Nephron (organoid): Measurements from ENCODE around the gene IL37.

Source experiments
- H3K27ac Mint-ChIP-seq, 3 experiments: 2 replicates each; pipeline ENCODE4 v1.8.0; 2020; ENCODE audit warnings: mixed read lengths in 3 of 3, mild to moderate bottlenecking in 2 of 3, moderate library complexity in 1 of 3
- H3K27me3 Mint-ChIP-seq: 2 replicates; pipeline ENCODE4 v1.8.0; 2021; ENCODE audit warnings: low read depth, mild to moderate bottlenecking, moderate library complexity, mixed read lengths
- H3K36me3 Mint-ChIP-seq: 2 replicates; pipeline ENCODE4 v1.8.0; 2020; ENCODE audit warnings: low read depth, mixed read lengths
- H3K4me1 Mint-ChIP-seq: 2 replicates; pipeline ENCODE4 v1.8.0; 2020; ENCODE audit warnings: mixed read lengths
- H3K4me3 Mint-ChIP-seq, 3 experiments: 2 replicates each; pipeline ENCODE4 v1.8.0; 2020; ENCODE audit warnings: mild to moderate bottlenecking in 3 of 3, mixed read lengths in 3 of 3, moderate library complexity in 2 of 3
- H3K9me3 Mint-ChIP-seq: 2 replicates; pipeline ENCODE4 v1.8.0; 2020; ENCODE audit warnings: mixed read lengths
- TF ChIP-seq, protein P1 (sequence below), 3 experiments: fragments of 200-600 bp; sonication (generic); IDR thresholded peaks; one replicate each; pipeline ENCODE4 v1.5.0; 2021; ENCODE audit warnings: antibody characterized with exemption in 3 of 3; ENCODE audit not compliant: unreplicated experiment in 3 of 3

IL37 gene

DNA sequence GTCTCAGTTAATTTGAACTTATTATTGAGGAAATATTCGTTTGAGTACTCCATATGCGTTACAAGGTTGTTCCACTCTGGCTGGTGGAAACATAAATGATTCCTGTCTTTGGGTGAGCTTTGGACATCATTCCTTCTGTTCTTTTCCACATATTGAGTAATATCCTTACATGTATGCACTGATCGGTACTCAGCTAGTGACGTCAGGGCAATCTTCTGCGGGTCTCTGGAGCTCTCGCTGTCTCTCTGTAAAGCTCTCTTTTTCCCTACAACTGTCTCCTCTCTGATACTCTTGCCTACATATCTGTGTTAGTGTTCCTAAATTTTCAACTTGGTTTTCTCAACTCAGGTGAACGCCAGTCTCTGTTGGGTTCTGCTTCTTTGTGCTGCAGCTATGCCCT, 43.4 kb downstream of the IL37 start:
- no peak overlapping the region for H3K27ac Mint-ChIP-seq
- H3K4me3 Mint-ChIP-seq, result no peak overlapping the region
- H3K9me3 Mint-ChIP-seq, result peaks cover 4% of the 10 kb centered on the region
- H3K36me3 Mint-ChIP-seq, result no peaks in the 10 kb centered on the region
- TF ChIP-seq, protein P1, sequence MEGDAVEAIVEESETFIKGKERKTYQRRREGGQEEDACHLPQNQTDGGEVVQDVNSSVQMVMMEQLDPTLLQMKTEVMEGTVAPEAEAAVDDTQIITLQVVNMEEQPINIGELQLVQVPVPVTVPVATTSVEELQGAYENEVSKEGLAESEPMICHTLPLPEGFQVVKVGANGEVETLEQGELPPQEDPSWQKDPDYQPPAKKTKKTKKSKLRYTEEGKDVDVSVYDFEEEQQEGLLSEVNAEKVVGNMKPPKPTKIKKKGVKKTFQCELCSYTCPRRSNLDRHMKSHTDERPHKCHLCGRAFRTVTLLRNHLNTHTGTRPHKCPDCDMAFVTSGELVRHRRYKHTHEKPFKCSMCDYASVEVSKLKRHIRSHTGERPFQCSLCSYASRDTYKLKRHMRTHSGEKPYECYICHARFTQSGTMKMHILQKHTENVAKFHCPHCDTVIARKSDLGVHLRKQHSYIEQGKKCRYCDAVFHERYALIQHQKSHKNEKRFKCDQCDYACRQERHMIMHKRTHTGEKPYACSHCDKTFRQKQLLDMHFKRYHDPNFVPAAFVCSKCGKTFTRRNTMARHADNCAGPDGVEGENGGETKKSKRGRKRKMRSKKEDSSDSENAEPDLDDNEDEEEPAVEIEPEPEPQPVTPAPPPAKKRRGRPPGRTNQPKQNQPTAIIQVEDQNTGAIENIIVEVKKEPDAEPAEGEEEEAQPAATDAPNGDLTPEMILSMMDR (IDR thresholded peaks at IDR 0.05; ENCODE audit: unreplicated experiment in 3 of 3), result no peak
- H3K27me3 Mint-ChIP-seq, result peaks cover 25% of the 10 kb centered on the region
- H3K4me1 Mint-ChIP-seq, result no peaks in the 10 kb centered on the region

DNA sequence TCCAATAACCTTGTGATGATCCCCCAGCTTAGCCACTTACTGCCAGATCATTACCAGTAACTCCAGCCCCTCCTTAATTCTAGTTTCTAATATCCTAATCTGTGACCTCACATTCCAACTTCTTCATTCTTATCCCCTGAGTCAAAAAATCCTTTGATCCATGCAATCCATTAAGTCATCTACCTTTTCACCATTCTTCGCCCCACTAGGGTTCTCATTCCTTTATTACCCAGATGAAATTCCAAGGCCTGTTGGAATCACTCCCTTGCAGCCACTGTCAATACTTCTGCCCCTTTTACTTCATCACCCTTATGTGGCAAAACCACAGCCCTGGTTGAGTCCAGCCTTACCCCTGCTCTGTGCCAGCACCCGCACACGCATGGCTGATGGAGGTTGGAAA, 46.5 kb downstream of the IL37 start:
- H3K4me1 Mint-ChIP-seq, result no peaks in the 10 kb centered on the region
- no peak overlapping the region for H3K27ac Mint-ChIP-seq
- no peaks in the 10 kb centered on the region for H3K36me3 Mint-ChIP-seq
- TF ChIP-seq, protein P1 (IDR thresholded peaks at IDR 0.05; ENCODE audit: unreplicated experiment in 3 of 3), result no peak
- H3K9me3 Mint-ChIP-seq, result peaks cover 4% of the 10 kb centered on the region
- no peak overlapping the region for H3K4me3 Mint-ChIP-seq
- H3K27me3 Mint-ChIP-seq, result peaks cover 5% of the 10 kb centered on the region

DNA sequence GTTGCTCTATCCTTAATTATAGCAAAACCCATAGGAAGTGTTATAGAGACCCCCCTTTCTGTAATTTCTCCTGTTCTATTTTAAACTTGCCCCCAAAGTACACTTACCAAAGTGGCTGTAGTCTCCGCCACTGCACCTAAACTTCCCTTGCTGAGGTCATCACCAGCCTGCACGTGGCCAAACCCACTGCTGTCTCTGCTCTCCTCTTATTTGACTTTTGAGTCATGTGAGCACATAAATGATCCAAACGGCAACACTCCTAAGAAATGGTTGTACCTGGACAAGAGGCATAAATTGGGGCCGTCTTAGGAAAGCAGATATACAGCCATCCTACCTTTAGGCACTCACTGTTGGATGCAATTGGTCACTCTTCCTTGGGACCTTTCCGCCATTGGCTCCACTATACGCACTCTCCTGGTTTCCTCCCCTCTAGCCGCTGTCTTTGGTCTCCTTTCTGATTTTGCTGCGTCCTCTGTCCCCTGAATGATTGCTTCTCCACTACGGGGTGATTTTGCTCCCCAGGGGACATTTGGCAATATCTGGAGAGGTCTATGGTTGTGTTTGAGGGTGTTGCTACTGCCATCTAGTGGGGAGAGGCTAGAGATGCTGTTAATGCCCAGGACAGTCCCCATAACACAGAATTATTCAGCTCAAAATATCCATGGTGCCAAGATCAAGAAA, 47.6 kb downstream of the IL37 start:
- Mint-ChIP-seq H3K9me3 (no peaks in the 10 kb centered on the region), H3K4me1 (no peaks in the 10 kb centered on the region), H3K4me3 (no peak overlapping the region), H3K36me3 (no peaks in the 10 kb centered on the region), H3K27me3 (peaks cover 6% of the 10 kb centered on the region), H3K27ac (no peak overlapping the region)
- TF ChIP-seq, protein P1 (IDR thresholded peaks at IDR 0.05; ENCODE audit: unreplicated experiment in 3 of 3), result peak; percentile 68 to 82 (median 81)

DNA sequence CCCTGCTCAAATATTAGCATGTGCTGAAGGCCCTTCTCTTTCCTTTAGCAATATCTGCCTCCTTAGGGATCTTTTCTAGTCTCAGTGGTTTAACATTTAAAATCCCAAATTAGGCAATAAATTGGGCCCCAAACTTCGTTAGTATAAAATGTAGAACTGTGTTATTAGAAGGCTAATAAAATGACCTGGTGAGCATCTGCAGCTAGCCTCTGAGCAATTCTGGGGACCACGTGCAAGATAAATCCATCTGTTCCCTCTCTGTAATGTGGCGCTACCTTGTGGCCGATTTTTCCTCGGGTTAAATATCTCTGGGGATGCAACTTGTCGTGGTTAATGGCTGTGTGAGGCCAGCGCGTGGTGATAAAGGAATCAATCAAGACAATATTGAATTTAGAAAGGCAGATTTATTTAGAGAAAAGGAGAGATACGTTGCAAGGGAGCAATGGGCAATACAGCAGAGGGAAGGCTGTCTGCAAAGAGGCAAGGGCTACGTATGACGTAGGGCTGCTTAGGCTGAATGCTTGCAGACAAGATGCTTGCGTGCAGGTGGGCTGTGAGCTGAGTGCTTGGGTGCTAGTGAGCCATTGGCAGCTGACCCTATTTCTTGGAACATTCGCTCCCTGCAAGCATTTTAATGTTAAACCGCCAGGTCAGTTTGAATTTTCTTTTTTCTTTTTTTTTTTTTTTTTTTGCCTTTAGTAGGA, 48.3 kb downstream of the IL37 start:
- H3K4me3 Mint-ChIP-seq, result no peak overlapping the region
- no peaks in the 10 kb centered on the region for H3K9me3 Mint-ChIP-seq
- no peaks in the 10 kb centered on the region for H3K36me3 Mint-ChIP-seq
- H3K4me1 Mint-ChIP-seq, result no peaks in the 10 kb centered on the region
- no peak overlapping the region for H3K27ac Mint-ChIP-seq
- TF ChIP-seq, protein P1 (IDR thresholded peaks at IDR 0.05; ENCODE audit: unreplicated experiment in 3 of 3), result peak in 1 of 3 experiments; percentile 43
- peaks cover 12% of the 10 kb centered on the region for H3K27me3 Mint-ChIP-seq

DNA sequence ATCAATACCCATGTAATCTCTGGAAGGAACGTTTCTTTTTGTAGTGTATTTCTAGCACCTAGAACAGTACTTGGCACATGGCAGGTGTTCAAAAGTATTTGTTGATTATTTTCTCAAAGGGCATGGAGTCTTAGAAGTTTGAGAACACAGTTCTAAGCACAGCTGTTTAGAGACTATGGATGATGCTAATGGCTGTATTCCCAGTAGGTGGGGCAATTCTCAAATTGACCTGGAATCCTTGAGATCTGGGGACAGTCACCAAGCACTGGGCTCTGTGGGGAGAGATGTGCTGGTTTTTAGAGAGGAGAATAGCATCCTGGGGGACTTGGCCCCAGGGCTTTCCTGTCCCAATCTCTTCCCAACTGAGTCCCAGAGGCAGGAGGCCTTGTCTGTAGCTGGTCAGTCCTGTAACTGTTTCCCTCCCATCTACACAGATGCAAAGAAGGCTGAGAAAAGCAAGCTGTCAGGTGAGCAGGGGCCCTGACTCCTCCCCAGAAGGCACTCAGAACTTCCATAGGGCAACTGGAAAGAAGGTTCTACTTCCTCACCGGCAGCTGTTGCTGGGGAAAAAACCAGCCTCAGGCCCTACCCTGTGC, 49.4 kb downstream of the IL37 start:
- H3K4me3 Mint-ChIP-seq, result no peak overlapping the region
- H3K9me3 Mint-ChIP-seq, result no peaks in the 10 kb centered on the region
- H3K4me1 Mint-ChIP-seq, result no peaks in the 10 kb centered on the region
- H3K27ac Mint-ChIP-seq, result no peak overlapping the region
- TF ChIP-seq, protein P1 (IDR thresholded peaks at IDR 0.05; ENCODE audit: unreplicated experiment in 3 of 3), result no peak
- no peaks in the 10 kb centered on the region for H3K36me3 Mint-ChIP-seq
- H3K27me3 Mint-ChIP-seq, result peaks cover 12% of the 10 kb centered on the region
